Stimulated activated CD8-positive, alpha-beta memory T cell treated with anti-CD3 and anti-CD28 coated beads, Interleukin-12 subunit alpha, Interleukin-12 subunit beta, amount 100 ng/mL, for 24 hours (primary cell): ENCODE results near the gene FOXJ1.

Source experiments
- DNase-seq: peaks from one replicate; pipeline ENCODE4 v3.0.0-alpha.2; 2020; ENCODE audit errors: extremely low read depth

Gene FOXJ1

DNA sequence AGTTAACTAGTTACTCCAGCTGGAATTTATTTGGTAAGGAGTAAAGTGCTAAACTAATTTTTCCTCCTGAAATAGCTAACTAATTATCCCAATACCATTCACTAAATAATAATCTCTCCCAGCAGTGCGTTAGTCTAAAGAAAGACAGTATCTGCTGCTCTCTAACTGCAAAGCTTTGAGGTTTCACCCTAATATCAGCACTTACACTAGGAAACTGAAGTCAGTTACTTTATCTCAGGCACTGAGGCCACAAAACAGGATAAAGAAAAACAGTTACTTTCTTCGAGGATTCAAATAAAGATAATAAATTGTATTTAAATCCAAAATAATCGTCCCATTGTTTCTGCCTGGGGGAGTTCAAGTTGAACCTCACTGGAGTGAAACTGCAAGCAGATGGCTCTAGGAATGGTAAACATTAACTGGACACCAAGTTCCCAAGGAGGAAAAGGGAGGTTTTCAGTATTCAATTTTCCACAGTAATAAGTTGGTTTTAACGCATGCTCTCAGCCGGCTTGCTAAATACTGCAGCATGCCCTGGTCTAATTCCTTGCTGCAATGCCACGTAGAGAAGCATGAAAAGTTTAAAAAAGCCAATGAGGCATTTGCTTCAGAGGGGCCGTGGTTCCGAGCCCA lies 20.0 kb upstream of the FOXJ1 start:
- no peak for DNase-seq

DNA sequence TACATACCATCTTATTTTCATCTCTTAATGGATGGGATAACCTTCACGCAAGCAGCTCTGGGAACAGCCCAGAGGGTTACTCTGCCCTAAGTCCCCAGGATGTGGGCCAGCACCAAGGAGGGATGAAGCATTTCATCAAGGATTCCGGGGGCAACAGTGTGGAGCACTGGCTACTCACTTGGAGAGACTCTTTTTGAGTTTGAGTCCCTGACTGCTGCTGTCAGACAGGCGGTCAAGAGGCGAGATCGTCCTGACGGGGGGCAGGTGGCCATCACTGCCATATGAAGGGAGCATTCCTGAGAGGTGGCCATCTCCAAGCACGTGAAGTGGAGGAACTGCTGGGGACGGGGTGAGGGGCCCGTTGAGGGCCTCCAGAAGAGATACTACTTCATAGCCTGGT lies 18.1 kb upstream of the FOXJ1 start:
- DNase-seq, result no peak

DNA sequence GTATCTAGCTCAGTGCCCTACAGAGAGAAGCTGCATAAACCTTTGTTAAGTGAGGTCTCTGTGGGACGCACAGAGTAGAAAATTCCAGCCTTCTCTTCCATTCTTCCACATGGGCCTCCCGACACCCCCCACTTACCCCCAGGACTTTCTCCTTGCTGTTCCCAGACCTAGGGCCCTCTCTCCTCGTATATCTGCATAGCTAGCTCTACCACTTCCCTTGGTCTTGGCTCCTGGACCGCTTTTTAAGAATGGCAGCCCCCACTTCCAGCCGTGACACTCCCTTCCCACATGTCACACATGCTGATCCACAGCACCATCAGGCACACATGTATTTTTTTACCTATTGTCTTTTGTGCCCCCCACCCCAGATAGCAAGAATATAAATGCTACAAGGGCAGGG lies 16.7 kb upstream of the FOXJ1 start:
- DNase-seq, result no peak

DNA sequence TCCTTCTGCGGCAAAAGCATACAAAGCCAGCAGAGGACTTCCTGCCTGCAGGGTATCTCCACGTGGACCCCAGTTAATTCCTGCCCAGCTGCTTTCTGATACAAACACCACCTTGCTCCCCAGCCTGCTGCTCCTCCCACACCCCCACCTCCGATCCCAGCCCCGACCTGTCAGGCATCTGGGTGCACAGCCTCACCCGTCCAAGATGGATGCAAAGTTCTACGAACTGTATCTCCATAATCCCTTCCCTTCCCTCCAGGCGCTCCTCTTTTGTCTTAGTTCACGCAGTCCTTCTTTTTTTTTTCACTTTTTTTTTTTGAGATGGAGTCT lies 15.6 kb upstream of the FOXJ1 start:
- no peak for DNase-seq

DNA sequence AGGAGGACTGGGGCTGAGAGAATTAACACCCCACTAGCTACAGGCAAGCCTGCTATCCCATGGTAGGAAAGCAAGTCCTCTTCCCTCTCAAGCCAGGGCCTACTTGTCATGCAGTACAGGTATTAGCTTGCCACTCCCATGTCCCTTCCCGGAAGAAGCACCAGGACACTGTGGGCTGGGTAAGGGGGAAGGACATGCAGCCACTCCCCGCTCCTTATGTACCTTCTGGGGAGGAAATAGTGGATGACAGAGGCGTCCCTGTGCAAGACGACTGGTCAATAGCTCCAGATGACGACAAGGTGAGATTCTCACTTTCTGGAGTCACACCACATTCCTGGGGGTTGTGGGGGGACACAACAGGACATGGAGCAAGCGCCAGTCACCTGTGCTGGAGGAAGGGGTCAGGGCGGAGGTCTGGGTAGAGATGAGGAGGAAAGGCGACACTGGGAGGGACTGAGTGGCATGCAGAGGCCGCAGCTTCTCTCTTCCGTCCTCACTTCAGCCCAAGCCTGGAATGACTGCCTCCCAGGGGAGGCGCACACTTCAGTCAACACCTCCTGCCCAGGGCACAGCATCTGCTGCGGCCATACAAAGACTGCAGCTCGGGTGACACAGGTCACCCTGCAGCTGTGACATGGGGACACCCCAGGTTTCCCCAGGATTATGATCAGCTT lies 15.1 kb upstream of the FOXJ1 start:
- DNase-seq, result no peak

DNA sequence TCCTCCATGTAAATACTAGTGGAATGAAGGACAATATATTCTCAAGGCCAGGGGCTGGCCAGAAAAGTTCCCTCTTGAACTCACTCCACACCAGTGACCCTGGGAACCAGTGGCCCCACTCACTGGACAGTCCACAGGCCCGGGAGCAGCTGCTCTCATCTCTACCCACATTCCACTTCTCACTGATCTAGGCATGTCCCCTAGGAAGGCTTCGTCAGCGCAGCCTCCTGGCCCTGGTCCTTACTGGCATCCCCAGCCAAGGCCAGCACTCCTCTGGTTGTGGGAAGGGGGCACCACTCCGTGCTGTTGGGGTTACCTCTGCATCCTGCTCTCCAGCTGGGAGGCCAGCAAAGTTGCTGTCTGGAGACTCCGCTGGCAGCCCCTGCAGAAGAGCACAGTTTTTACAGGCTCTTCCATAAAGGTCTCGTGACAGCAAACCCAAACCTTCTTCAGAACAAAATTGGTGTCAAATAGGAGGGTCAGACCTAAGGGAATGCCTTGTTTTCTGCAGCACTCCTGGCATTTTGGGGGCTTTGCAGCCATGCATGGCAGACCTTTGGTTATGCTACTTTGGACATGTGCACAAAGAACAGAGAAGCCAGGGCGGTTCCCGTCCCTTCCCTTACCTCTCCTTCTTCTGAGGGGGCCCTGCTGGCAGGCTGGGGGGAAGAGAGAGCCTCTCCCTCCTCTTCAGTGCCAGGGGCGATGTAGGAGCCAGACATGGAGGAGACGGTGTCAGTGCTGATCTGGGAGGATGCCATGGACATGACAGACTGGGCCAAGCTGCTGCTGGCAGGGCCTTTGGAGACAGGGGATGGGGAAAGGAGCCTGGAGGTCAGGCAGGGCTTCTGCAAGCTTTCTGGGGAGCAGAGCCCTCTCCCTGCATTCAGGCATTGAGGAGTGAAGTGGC lies 14.1 kb upstream of the FOXJ1 start:
- DNase-seq, result no peak

DNA sequence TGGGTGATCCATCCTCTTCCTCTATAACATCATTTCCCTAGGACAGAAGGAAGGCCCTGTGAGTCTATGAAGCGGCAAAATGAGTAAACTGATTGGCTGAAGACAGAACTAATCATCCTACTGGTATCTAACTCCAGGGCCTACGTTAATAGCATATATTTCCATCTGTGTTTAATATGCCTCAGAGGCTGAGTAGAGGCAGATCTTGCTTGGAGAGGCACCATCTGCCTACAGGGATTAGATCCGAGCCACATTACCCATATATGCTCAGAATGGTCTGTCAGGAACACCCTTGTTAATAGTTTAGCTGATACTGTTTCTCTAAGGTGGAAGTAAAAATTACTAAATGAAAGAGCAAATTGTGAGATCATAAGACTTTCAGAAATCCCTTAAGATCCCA lies 13.2 kb upstream of the FOXJ1 start:
- no peak for DNase-seq

DNA sequence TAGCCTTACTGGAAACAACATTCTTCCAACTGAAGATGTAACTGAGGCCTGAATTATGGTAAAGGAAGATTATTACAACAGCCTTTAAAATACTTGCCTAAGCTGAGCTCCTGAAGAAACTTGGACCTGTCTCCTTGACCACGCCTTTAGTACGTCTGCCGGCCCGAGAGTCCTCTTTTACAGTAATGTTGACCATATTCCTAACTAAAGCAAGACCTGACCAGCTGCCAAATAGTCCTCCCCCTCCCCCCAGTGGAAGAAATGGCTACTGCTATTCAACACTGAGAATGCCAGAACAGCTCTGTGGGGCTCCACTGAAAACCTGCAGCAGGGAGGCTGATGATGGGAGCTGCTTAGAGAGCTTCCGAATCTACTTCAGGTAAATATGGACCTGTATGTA lies 12.6 kb upstream of the FOXJ1 start:
- DNase-seq, result no peak

DNA sequence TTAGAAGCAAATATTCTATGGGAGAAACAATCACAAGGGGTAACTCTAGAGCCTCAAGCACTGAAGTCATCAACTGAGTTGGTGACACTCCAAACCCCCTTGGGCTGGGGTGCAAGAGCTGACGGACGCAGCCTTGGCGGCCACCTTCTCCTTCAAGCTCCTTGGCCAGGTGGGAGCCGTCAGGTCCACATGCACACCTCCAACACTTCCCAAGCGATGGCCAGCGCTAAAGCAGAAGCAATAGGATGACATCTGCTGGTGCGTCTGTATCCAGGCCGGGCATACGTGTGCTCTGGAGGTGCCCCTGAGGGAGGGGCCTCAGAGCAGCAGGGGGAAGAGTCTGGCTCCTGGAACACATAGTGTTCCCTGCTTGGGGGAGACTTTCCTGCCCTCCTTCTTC lies 12.2 kb upstream of the FOXJ1 start:
- DNase-seq, result no peak

DNA sequence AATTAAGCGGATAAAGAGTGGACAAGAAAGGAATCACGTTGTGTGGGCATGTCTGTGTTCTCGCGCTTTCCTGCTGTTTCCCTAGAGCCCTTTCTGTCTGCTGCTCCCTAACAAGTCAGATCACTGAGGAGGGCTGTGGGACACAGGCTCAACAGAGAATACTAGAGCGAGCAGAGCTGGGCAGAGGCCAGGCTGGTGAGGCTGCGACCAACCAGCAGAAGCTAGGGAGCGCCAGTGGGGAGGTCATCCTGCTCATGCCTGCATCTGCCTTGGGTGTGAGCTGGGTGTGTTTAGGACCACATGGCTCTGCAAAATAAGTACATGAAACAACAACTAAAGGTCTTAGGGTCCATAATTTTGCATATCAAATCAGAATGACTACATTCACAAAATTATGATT lies 11.5 kb upstream of the FOXJ1 start:
- DNase-seq, result no peak

DNA sequence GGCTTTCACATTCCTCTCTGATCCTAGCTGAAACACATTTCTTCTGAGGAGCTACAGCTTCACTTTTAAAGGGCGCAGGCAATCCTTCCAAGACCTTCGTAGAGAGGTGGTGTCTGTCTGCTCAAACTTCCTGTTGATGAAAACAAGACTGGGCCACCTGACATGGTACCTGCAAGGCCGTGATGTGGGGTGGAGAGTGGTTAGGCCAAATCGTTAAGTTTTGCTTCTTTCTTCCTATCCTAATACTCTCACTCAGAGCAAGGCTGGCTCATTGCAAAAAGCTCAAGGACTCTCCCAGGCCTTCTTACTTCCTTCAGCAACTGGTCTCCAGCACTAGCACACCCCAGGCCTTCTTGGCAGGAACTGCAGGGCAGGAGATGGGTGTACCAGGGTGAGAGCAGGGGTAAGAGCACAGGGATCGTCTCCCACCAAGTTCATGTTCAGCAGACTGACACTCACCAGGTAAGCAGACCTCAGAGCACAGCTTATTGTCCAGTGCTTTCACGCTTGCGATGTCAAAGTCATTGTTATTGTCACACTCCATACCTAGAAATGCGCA lies 10.9 kb upstream of the FOXJ1 start:
- DNase-seq, result no peak

DNA sequence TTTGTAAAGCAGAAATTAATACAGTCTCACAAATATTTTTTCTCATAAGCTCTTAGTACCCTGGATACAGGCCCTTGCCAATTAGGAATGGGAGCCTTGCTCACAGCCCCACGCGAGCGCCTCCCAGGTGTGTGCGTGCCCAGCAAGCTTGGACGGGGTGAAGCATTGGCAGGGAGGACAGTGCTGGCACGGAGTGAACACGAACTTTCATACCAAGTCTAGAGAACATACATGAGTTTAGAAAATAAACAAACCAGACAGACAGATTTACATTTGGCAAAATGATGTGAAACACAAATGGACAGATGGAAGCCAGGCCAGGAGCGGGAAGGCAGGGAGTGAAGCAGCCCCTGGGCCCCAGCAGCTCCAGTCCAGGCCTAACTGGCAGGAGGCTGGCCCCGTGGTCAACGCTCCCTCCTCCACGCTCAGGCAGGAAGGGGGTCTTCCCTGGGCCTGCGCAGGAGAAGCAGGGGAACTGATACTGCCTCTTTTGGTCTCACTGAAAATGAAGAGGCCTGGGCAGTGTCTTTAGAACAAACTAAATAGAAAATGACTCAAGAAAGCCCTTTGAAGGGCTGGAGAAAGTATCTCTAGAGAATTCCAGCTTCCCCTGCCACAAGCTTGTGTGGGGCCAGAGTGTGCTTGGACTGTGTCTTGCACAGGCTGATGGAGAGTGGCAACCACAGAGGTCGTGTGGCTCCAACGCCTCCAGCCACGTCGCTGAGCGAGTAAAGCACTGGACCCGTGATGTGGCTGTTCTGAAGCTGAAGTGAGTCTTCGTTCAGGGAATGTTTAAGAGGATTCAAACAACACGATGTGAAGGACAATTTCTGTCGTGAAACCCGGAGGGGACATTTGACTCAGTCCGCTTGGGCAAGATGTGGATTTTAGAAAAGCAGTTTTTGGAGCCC lies 9.9 kb upstream of the FOXJ1 start:
- no peak for DNase-seq

DNA sequence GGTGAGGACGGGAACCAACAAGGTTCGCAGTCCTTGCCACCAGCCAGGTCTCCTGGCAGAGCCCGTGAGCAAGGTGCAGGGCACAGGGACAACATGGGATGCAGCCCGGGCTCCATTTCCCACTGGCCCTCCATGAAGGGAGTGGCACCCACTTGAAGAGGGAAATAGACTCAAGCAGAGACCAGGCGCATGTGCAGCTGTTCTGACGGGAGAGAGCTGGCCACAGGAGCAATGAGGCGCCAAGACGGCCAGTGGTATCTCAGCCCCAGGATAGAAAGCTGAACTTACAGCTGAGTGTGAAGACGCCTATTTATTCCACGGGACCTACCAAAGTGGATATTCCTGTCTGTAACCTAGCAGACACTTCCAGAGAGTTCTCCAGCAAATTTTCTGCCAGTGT lies 8.2 kb upstream of the FOXJ1 start:
- no peak for DNase-seq

DNA sequence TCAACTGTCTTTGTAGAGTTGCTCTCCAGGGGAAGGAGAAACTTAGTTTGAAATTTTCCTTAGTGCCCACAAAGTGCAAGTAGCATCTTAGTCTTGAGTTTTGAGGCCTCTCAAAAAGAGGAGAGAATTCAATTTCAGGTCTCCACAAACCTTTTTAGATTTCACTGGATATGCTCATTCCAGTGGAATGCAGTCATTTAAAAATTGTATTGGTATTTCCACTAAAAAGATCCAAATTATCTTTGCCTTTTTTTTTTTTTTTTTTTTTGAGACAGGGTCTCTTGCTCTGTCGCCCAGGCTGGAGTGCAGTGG lies 6.9 kb upstream of the FOXJ1 start:
- no peak for DNase-seq

DNA sequence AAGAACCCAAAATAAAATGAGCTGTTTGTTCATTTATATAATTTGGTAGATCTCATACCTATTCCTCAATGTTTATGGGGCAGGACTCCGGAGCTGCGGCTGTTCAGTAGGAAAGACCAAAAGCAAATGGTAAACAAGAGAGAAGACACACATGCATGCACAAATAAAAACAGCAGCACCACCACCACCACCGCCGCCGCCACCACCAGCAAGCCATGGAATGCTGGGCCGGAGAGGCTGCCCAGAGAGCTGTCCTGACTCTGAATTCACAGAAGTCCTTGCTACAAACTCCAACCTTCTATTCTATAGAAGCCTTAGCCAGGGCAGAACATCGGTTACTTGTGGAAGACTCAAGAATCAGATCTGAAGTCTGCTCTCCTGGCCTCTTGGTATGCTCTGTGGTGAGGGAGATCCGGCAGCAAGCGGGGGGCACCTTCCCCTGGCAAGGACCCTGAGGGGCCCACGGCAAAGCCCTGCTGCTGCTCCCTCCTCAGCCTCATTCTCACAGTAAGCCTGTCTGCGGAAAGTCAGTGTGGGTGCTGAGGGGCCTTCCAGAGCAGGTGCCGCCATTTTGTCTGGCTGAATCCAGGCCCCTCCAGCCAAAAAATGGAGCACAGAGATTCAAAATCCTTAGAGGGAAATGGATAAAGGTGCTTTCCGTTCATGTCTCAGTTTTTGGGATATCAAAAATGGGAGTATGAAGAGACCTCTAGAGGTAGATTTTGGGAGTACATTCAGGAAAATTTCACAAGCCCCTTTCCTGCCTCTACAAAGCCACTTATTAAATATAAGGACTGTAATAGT lies 6.4 kb upstream of the FOXJ1 start:
- DNase-seq, result no peak

DNA sequence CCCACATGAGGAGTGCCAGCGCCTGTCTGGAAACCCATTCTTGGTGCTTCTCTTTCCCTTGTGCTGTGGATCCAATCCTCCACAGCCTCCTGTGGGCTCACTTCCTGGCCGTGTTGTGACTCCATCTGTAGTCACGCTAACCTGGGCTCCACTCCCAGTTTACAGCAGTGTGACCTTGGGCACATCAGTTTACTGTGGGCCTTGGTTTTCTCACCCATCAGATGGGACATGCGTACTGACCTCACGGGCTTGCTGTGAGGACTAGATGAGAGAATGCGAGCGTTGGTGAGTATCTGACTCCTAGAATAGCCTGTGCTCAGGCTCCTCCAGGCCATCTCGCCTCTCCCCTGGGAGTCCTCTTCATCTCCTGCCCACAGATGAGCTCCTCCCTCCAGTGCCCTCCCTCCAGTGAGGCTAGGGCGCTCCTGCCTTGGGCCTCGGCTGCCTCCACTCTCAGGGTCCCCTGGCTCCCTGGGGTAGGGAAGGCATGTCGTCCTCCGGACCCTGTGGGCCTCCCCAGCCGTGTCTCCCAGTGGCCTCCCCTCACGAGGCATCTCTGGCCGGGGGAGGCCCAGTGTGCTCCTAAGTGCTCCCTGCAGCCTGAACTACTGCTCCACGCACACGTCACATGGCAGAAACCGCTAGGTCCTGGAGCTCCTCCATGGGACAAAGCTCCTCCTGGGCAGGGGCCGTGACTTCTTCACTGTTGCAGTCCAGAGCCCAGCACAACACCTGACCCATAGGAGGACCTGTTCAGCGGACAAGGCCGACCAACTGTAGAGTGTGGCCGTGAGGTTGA lies 5.2 kb upstream of the FOXJ1 start:
- DNase-seq, result no peak

DNA sequence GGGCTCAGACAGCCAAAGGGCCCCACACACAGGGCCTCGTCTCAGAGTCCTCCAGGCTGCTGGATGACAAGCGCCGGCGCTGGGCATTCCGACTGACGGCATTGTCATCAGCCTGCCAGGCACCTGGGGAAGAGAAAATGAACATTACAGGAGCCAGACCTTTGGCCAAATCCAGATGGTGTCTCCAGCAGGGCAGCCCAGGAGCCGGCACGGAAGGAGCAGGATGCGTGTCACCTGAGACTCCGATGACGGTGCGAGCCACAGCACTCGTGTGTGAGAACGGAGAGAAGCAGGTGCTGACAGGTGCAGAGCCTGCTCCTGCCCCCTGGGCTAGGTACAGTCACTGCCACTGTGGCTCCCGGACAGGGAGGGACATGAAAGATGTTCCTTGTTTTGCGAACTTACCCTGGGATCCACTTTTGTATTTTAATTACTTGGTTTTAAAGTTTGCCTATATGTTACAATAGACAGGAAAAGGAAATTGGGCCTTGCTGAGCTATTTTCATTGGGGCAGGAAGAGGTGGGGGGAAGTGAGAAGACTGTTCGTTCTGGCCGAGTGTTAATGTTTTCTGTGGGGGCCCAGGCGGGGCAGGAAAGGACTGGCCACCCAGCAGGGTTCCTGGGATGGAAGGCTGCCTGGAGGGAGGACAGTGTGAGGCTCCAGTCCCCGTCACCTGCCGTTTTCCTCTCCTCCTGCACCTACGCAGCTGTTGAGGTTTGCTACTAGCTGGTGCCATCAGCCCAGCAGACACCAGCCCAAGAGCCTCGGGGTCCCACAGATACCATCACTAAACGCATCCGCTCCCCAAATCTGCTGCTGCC lies 4.4 kb upstream of the FOXJ1 start:
- no peak for DNase-seq

DNA sequence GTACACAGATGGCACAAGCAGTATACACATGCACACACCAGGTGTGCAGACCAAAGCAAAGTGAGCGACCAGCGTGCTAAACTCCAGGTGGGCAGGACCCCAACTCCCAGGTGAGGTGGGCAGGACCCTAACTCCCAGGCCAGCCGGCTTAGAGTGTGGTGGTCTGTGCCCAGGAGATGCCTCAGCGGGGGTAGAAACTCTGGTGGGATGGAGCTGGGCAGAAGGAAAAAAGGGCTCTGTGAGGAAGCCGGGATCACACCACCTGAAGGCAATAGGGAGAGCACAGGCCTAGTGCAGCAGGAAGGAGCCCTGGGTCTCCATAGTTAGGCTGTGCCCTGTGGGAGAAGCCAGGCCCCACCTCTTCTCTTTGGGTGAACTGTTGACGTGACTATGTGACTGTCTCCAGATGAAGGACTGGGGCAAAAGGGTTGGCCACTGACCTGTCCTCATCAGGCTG lies 1.6 kb upstream of the FOXJ1 start:
- no peak for DNase-seq

DNA sequence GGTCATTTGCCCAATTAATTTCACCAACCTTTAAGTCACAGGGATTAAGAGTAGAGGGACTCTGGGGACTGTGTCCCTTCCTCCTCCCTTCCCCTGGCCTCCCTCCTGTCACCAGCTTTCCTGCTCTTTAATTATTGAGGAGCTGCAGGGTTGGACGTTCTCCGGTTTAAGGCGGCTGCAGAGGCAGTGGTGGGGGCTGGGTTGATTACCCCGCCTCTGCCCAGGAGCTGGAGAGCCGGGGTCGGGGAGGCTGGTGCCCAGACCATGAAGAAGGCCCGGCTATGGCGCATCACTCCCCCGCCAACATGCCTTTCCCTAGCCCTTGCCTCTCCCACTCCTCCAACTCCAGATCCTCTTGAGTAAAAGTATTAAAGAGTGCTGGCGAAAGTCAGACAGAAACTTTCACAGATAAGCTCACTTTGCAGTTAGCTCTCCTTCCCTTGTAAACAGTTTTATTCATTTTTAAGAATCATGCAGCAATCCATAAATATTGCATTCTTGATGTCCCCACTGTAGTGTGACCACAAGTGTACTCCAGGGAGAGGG lies 1.1 kb upstream of the FOXJ1 start:
- no peak for DNase-seq
